HepG2 (cell line): ENCODE measurements around the gene TOPBP1. TPM values are rescaled to one million over a fixed set of nuclear protein-coding genes. Genes with fewer than 3 reads are reported as not detected.

Experiments used
- E2F5 ChIP-seq: sonication (generic); formaldehyde crosslinking; conservative IDR thresholded peaks from 2 replicates; pipeline ENCODE4 v1.4.0; 2020; ENCODE audit warnings: missing genetic modification reagents
- FIP1L1 ChIP-seq: fragments of 200-400 bp; formaldehyde crosslinking; IDR thresholded peaks from 2 replicates; pipeline ENCODE4 v1.6.1; 2018; ENCODE audit warnings: low read depth, mild to moderate bottlenecking, low read length, moderate library complexity, borderline replicate concordance; ENCODE audit not compliant: insufficient read depth
- KLF6 ChIP-seq: IDR thresholded peaks from 2 replicates; pipeline ENCODE4 v1.8.0; 2016; ENCODE audit warnings: missing biosample characterization, missing genetic modification reagents
- MTERF4 ChIP-seq: sonication (generic); formaldehyde crosslinking; IDR thresholded peaks from 2 replicates; pipeline ENCODE4 v1.8.0; 2023; ENCODE audit warnings: mild to moderate bottlenecking, missing genetic modification reagents
- ONECUT2 ChIP-seq: sonication (generic); formaldehyde crosslinking; IDR thresholded peaks from 2 replicates; pipeline ENCODE4 v1.4.0; 2020; ENCODE audit warnings: missing genetic modification reagents
- RBM22 ChIP-seq: fragments of 200-400 bp; formaldehyde crosslinking; optimal IDR thresholded peaks from 2 replicates; pipeline ENCODE3; 2017; ENCODE audit warnings: mild to moderate bottlenecking, low read length, moderate library complexity
- RORA ChIP-seq: sonication (generic); formaldehyde crosslinking; IDR thresholded peaks from 2 replicates; pipeline ENCODE4 v1.5.0; 2020; ENCODE audit warnings: mild to moderate bottlenecking, missing genetic modification reagents, moderate library complexity
- SIN3B ChIP-seq: fragments of 150-350 bp; IDR thresholded peaks from 2 replicates; pipeline ENCODE4 v1.6.1; 2014; ENCODE audit warnings: low read length
- SIX1 ChIP-seq: sonication (generic); formaldehyde crosslinking; IDR thresholded peaks from 2 replicates; pipeline ENCODE4 v1.4.0; 2020; ENCODE audit warnings: missing genetic modification reagents, borderline replicate concordance
- SP1 ChIP-seq, 2 experiments: fragments of 450-650 bp in 1 of 2; sonication (generic) in 1 of 2; formaldehyde crosslinking in 1 of 2; IDR thresholded peaks; 2 replicates each; pipeline versions ENCODE4 v1.4.0 to v1.6.1; 2016 to 2020; ENCODE audit warnings: missing genetic modification reagents in 1 of 2
- TBL1XR1 ChIP-seq: fragments of 150-350 bp; IDR thresholded peaks from 2 replicates; pipeline ENCODE4 v1.6.1; 2014; ENCODE audit warnings: borderline replicate concordance, low read length; ENCODE audit not compliant: partially characterized antibody
- TBP ChIP-seq: sonication (generic); formaldehyde crosslinking; IDR thresholded peaks from 2 replicates; pipeline ENCODE4 v1.5.0; 2020; ENCODE audit warnings: missing genetic modification reagents
- ZFY ChIP-seq: sonication (generic); formaldehyde crosslinking; IDR thresholded peaks from 2 replicates; pipeline ENCODE4 v1.4.0; 2020; ENCODE audit warnings: missing genetic modification reagents
- ZMYM2 ChIP-seq: sonication (generic); formaldehyde crosslinking; IDR thresholded peaks from 2 replicates; pipeline ENCODE4 v1.8.0; 2022; ENCODE audit warnings: mild to moderate bottlenecking, missing genetic modification reagents
- ZNF576 ChIP-seq: sonication (generic); formaldehyde crosslinking; IDR thresholded peaks from 2 replicates; pipeline ENCODE4 v1.4.0; 2020; ENCODE audit warnings: mild to moderate bottlenecking, missing genetic modification reagents
- ZNF687 ChIP-seq: sonication (generic); formaldehyde crosslinking; IDR thresholded peaks from 2 replicates; pipeline ENCODE4 v1.5.1; 2020; ENCODE audit warnings: mild to moderate bottlenecking, missing genetic modification reagents, moderate library complexity
- ZNF724P ChIP-seq: sonication (generic); formaldehyde crosslinking; IDR thresholded peaks from 2 replicates; pipeline ENCODE4 v1.8.0; 2022; ENCODE audit warnings: missing genetic modification reagents, borderline replicate concordance
- polyA plus RNA-seq, 8 experiments: library from polyadenylated mRNA; depleted of rRNA in 3 of 8; stranded (reverse) in 7 of 8; unstranded in 1 of 8; fragments of >200 nt; fragmentation: Illumina TruSeq in 4 of 8; extraction: Trizol in 4 of 8; gene quantifications; 2 replicates each; pipeline versions ENCODE4 v1.2.1 to v1.2.3, GENCODE V29; 2011 to 2016; ENCODE audit warnings: low read depth in 4 of 8, missing spikeins in 1 of 8, mixed read lengths in 1 of 8; ENCODE audit not compliant: insufficient read depth in 1 of 8
- total RNA-seq, 5 experiments: library from RNA; depleted of rRNA; stranded (reverse); fragments of >200 nt; fragmentation: Illumina TruSeq; extraction: Trizol; gene quantifications; 2 replicates each; pipeline ENCODE4 v1.2.3, GENCODE V29; 2016; ENCODE audit warnings: low read depth in 1 of 5
- TF ChIP-seq, protein P1 (sequence below): sonication (generic); formaldehyde crosslinking; IDR thresholded peaks from 2 replicates; pipeline ENCODE4 v1.4.0; 2020; ENCODE audit warnings: missing genetic modification reagents, mild to moderate bottlenecking, borderline replicate concordance

TOPBP1 gene
- total and polyA plus RNA-seq, 2 of the 13 experiments (the other 11 are each of a cell fraction or from before 2014, with no cell fraction given): 24.3 to 42.9 TPM

DNA sequence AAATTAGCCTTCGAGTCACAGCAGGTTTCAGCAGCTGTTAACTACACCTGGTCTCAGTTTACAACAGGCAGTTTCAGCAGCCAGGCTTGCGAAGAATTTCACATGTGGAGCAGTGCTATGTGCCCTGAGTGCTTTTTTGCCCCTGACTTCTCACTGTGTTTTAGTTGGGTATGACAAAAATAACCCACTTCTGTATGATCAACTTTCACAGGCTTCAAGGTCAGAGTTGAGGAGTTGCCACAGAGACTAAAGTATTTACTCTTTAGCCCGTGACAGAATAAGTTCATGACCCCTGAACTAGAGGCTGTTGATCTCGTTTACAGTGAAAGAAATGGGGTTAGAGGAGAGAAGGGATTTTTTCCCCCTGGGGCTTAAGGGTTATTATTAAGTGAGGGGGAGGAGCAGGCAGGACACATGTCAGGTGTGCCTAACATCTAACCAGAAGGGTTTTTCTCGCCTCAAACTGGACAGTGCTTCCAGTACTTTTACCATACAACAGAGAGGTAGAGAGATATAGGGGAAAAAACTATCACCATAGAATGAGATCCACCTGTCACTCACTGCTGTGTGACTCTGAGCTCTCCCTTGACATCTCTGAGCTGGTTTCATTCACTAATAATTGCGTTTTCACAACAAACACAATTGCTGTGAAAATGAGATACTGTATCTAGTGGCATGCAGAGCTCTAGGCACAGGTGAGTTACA lies 14.0 kb upstream of the TOPBP1 start (continued):
- TF ChIP-seq RORA (CRISPR knock-in tag): no peak
- TF ChIP-seq ZFY (CRISPR knock-in tag): no peak; the same call in 1 of the 2 replicates
- no peak for TF ChIP-seq SIN3B
- TF ChIP-seq SP1 (IDR thresholded peaks at IDR 0.05): no peak
- no peak for TF ChIP-seq SP1 (CRISPR knock-in tag; IDR thresholded peaks at IDR 0.05)
- no peak for TF ChIP-seq TBP (CRISPR knock-in tag)
- no peak for TF ChIP-seq FIP1L1
- TF ChIP-seq RBM22: no peak
- no peak for TF ChIP-seq KLF6 (CRISPR knock-in tag)
- TF ChIP-seq TBL1XR1: peak; percentile 63
- TF ChIP-seq E2F5 (CRISPR knock-in tag): no peak
- TF ChIP-seq ZNF724P: no peak
- no peak for TF ChIP-seq MTERF4
- no peak for TF ChIP-seq ZNF576 (CRISPR knock-in tag)
- TF ChIP-seq ZNF687 (CRISPR knock-in tag): no peak
- 0 out of 2 replicates have a peak, but pooled peaks have one; percentile 29 for TF ChIP-seq ONECUT2 (CRISPR knock-in tag)
- no peak; the same call in 1 of the 2 replicates for TF ChIP-seq ZMYM2 (CRISPR knock-in tag)
- peak; percentile 85 for TF ChIP-seq SIX1 (CRISPR knock-in tag)
- TF ChIP-seq, protein P1, sequence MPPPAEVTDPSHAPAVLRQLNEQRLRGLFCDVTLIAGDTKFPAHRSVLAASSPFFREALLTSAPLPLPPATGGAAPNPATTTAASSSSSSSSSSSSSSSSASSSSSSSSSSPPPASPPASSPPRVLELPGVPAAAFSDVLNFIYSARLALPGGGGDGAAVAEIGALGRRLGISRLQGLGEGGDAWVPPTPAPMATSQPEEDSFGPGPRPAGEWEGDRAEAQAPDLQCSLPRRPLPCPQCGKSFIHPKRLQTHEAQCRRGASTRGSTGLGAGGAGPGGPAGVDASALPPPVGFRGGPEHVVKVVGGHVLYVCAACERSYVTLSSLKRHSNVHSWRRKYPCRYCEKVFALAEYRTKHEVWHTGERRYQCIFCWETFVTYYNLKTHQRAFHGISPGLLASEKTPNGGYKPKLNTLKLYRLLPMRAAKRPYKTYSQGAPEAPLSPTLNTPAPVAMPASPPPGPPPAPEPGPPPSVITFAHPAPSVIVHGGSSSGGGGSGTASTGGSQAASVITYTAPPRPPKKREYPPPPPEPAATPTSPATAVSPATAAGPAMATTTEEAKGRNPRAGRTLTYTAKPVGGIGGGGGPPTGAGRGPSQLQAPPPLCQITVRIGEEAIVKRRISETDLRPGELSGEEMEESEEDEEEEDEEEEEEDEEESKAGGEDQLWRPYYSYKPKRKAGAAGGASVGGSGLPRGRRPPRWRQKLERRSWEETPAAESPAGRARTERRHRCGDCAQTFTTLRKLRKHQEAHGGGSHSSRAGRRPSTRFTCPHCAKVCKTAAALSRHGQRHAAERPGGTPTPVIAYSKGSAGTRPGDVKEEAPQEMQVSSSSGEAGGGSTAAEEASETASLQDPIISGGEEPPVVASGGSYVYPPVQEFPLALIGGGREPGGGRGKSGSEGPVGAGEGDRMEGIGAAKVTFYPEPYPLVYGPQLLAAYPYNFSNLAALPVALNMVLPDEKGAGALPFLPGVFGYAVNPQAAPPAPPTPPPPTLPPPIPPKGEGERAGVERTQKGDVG (CRISPR knock-in tag): no peak
